Stimulated activated CD8-positive, alpha-beta memory T cell treated with anti-CD3 and anti-CD28 coated beads, Interleukin-12 subunit alpha, Interleukin-12 subunit beta, amount 100 ng/mL, for 24 hours (primary cell): Measurements from ENCODE around the gene SCAF4.

ENCODE experiments used
- DNase-seq: peaks from one replicate; pipeline ENCODE4 v3.0.0-alpha.2; 2020; ENCODE audit errors: extremely low read depth

SCAF4 gene

GRCh38 chr21:31713115-31713514 lies 18.8 kb downstream of the SCAF4 start:
- DNase-seq, result no peak

GRCh38 chr21:31711745-31712285 lies 20.1 kb downstream of the SCAF4 start:
- DNase-seq, result no peak

- no peak for DNase-seq
Observed at GRCh38 chr21:31711326-31711725, 20.6 kb downstream of the SCAF4 start.

GRCh38 chr21:31710586-31710985 lies 21.3 kb downstream of the SCAF4 start:
- no peak for DNase-seq

- no peak for DNase-seq
Observed at GRCh38 chr21:31708541-31708940, 23.4 kb downstream of the SCAF4 start.

GRCh38 chr21:31707499-31707898 lies 24.4 kb downstream of the SCAF4 start:
- DNase-seq, result no peak

GRCh38 chr21:31706562-31706961 lies 25.4 kb downstream of the SCAF4 start:
- no peak for DNase-seq

- DNase-seq, result no peak
Observed at GRCh38 chr21:31700040-31700439, 31.9 kb downstream of the SCAF4 start.

- DNase-seq, result no peak
Observed at GRCh38 chr21:31698461-31698860, 33.5 kb downstream of the SCAF4 start.

GRCh38 chr21:31696424-31696823 lies 35.5 kb downstream of the SCAF4 start:
- no peak for DNase-seq

GRCh38 chr21:31693222-31693621 lies 38.7 kb downstream of the SCAF4 start:
- DNase-seq, result no peak

GRCh38 chr21:31688603-31689368 lies 43.1 kb downstream of the SCAF4 start:
- DNase-seq, result no peak

GRCh38 chr21:31687108-31687507 lies 44.8 kb downstream of the SCAF4 start:
- DNase-seq, result no peak

- no peak for DNase-seq
Observed at GRCh38 chr21:31686272-31686915, 45.5 kb downstream of the SCAF4 start.

- no peak for DNase-seq
Observed at GRCh38 chr21:31684918-31685317, 47.0 kb downstream of the SCAF4 start.

- no peak for DNase-seq
Observed at GRCh38 chr21:31683029-31683428, 48.9 kb downstream of the SCAF4 start.

- DNase-seq, result no peak
Observed at GRCh38 chr21:31682620-31683019, 49.3 kb downstream of the SCAF4 start.

- DNase-seq, result no peak
Observed at GRCh38 chr21:31678478-31678877, 53.4 kb downstream of the SCAF4 start.

GRCh38 chr21:31677047-31677446 lies 54.9 kb downstream of the SCAF4 start:
- DNase-seq, result no peak

GRCh38 chr21:31675960-31676359 lies 56.0 kb downstream of the SCAF4 start:
- DNase-seq, result no peak

GRCh38 chr21:31675318-31675717 lies 56.6 kb downstream of the SCAF4 start:
- no peak for DNase-seq

GRCh38 chr21:31673321-31673912 lies 58.5 kb downstream of the SCAF4 start:
- DNase-seq, result no peak

GRCh38 chr21:31671931-31672330 lies 60.0 kb downstream of the SCAF4 start:
- no peak for DNase-seq
